Ishikawa (cell line): ENCODE measurements around the gene GRK3.

Source experiments
- CEBPB ChIP-seq: IDR thresholded peaks from 2 replicates; pipeline ENCODE4 v1.6.1; 2012
- CREB1 ChIP-seq: IDR thresholded peaks from 2 replicates; pipeline ENCODE4 v1.6.1; 2012; ENCODE audit warnings: low read depth
- EGR1 ChIP-seq: IDR thresholded peaks from 2 replicates; pipeline ENCODE4 v1.6.1; 2012
- EP300 ChIP-seq: IDR thresholded peaks from 2 replicates; pipeline ENCODE4 v1.6.1; 2012; ENCODE audit warnings: borderline replicate concordance
- FOXM1 ChIP-seq: IDR thresholded peaks from 2 replicates; pipeline ENCODE4 v1.6.1; 2012; ENCODE audit warnings: low read depth, borderline replicate concordance
- NFIC ChIP-seq: IDR thresholded peaks from 2 replicates; pipeline ENCODE4 v1.6.1; 2012
- RAD21 ChIP-seq: IDR thresholded peaks from 2 replicates; pipeline ENCODE4 v1.6.1; 2012; ENCODE audit warnings: low read depth
- REST ChIP-seq: IDR thresholded peaks from 2 replicates; pipeline ENCODE4 v1.6.1; 2012; ENCODE audit warnings: low read depth, mild to moderate bottlenecking
- TAF1 ChIP-seq: IDR thresholded peaks from 2 replicates; pipeline ENCODE4 v1.6.1; 2012; ENCODE audit warnings: low read depth, mild to moderate bottlenecking
- TCF12 ChIP-seq: IDR thresholded peaks from 2 replicates; pipeline ENCODE4 v1.6.1; 2012; ENCODE audit warnings: low read depth
- TEAD4 ChIP-seq: IDR thresholded peaks from 2 replicates; pipeline ENCODE4 v1.6.1; 2012
- YY1 ChIP-seq: IDR thresholded peaks from 2 replicates; pipeline ENCODE4 v1.6.1; 2012; ENCODE audit warnings: low read depth
- ZBTB7A ChIP-seq: IDR thresholded peaks from 2 replicates; pipeline ENCODE4 v1.6.1; 2012; ENCODE audit warnings: low read depth
- TF ChIP-seq, protein P1 (sequence below): IDR thresholded peaks from 2 replicates; pipeline ENCODE4 v1.6.1; 2012
- TF ChIP-seq, protein P2 (sequence below): IDR thresholded peaks from 2 replicates; pipeline ENCODE4 v1.6.1; 2012

GRK3 gene

DNA sequence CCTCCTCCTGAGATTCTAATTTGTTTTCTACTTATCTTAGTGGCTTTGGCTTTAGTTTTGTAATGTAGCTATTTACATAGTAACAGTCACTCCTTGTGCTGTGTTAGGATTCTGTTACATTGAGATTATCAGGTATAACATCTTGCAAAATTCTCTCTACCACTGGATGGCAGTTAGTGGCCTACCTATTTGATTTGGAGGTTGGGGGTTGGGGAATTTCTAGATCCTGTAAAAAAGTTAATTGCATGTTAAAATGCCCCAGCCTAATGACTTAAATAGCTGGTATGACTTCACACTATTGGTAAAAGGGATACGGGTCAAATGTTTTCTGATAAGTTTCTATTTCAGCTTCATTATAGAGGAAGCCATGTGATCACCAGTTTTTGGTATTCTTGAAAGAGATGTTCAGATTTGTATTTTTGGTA, 2.8 kb downstream of the GRK3 start:
- TF ChIP-seq CEBPB (no peak), EP300 (no peak), TCF12 (no peak), RAD21 (no peak), REST (no peak), NFIC (no peak), EGR1 (no peak), FOXM1 (no peak)

- TF ChIP-seq EGR1 (no peak), CEBPB (no peak), REST (no peak), NFIC (no peak), FOXM1 (no peak)
- TF ChIP-seq, protein P1, sequence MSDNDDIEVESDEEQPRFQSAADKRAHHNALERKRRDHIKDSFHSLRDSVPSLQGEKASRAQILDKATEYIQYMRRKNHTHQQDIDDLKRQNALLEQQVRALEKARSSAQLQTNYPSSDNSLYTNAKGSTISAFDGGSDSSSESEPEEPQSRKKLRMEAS, result no peak
- TF ChIP-seq, protein P2, sequence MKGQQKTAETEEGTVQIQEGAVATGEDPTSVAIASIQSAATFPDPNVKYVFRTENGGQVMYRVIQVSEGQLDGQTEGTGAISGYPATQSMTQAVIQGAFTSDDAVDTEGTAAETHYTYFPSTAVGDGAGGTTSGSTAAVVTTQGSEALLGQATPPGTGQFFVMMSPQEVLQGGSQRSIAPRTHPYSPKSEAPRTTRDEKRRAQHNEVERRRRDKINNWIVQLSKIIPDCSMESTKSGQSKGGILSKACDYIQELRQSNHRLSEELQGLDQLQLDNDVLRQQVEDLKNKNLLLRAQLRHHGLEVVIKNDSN, result no peak
Measured at GRCh38 chr22:25569361-25569760, 4.9 kb downstream of the GRK3 start.

DNA sequence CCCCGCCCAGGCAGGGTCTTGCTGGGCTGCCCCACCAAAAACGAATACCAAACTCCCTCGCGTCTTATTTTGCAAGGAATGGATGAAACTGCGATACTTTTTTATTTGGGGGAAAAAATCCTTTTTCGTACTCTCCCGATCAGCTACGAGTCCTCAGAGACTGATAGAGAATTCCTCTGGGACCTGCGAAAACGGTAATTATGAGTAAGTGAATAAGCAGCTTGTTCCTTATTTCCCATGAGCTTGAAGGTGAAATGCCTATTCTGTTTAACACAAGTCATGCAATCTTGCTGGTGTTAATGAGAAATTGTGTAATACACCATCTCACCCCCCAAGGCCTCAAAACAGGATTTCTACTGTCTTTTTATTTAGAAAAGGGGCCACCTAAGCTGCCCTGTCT, 5.5 kb downstream of the GRK3 start:
- TF ChIP-seq EP300 (no peak), ZBTB7A (no peak), REST (no peak), RAD21 (no peak), CEBPB (no peak), EGR1 (no peak), YY1 (no peak), TCF12 (no peak), TEAD4 (no peak), FOXM1 (no peak), TAF1 (no peak), CREB1 (no peak), NFIC (no peak)
- TF ChIP-seq, protein P2, result no peak
- TF ChIP-seq, protein P1, result no peak

DNA sequence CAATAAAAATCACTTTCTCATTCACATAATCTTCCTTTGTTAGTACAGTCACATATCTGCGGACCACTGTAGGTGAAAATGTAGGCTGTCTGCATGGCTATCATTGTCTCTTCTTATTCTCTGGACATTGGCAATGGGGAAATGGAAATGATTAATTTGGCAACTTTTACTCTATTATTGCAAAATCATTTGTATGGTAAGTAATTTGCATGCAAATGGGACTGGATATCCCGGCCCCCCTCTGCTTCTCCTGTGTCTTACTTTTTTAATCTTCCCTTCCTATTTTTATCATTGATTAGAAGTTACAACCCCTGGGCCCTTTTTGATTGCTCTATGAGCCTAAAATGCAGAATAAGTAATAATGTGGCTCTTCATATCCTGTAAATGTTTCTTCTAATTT, 6.0 kb downstream of the GRK3 start:
- no peak for TF ChIP-seq YY1
- TF ChIP-seq, protein P1, result no peak
- TF ChIP-seq EP300, result no peak
- no peak for TF ChIP-seq TAF1
- TF ChIP-seq FOXM1, result no peak
- no peak for TF ChIP-seq CEBPB
- no peak for TF ChIP-seq EGR1
- no peak for TF ChIP-seq CREB1

DNA sequence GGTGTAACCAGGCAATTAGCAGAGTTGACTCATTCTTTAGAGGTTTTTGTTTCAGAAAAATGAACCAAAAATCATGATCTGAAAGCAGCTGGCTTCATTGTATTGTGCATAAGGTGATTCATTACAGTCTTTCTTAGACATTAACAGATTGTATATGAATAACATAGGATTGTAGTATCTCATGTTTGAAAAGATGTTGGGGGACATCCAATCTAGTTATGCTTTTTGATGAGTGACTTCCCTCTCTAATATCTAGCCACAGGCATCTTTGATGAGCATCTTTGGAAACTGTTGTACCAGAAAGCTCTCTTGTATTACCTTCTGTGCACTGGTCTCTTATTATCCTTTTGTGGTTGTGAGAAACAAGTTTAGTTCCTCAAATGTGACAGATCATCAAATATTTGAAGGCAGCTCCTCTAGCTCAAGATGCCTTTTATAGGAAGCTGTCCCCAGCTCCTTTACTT, 8.3 kb downstream of the GRK3 start:
- TF ChIP-seq TAF1 (no peak), NFIC (no peak), CREB1 (no peak), EP300 (no peak), EGR1 (no peak), FOXM1 (no peak), TCF12 (no peak), REST (no peak), CEBPB (no peak), TEAD4 (no peak), RAD21 (no peak), ZBTB7A (no peak), YY1 (no peak)
- TF ChIP-seq, protein P1, result no peak
- TF ChIP-seq, protein P2, result no peak
